HG02571 (cell line): ENCODE data around the gene XKR3.
"Not testable (repeated sequence)": the region's sequence is repeated elsewhere in the genome, so short reads cannot be mapped to it uniquely, and the experiment has no call there.

Source experiments
- ATAC-seq: cut with Tn5 transposase; IDR thresholded peaks from one replicate; pipeline ENCODE4 v1.9.1; 2021; ENCODE audit warnings: mild to moderate bottlenecking, moderate library complexity; ENCODE audit not compliant: unreplicated experiment

XKR3 gene

GRCh38 chr22:16824716-16825687 lies at the start of gene XKR3:
XKR3 (minus strand) TSS chr22:16825411; CDS start chr22:16808073, 17,338 bp downstream.
- ATAC-seq: no peak

DNA sequence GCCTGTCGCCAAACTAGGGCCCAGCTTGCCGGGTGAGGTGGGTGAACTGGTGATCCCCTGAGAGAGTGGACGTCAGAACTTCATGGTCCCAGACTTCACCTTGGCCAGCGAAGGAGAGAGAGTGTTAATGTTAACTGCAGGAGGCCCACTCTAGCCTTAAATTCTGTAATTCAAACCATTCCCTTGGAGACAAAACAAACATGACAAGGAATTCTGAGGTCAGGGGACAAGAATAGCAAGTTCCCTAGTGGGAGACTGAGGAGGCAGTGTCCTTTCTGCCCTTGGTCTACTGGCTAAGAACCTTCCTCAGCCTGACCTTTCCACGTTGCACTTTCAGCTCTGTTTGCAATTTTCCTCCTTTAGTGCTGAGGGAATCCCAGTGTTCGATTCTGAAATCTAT lies 44.4 kb upstream of the XKR3 start:
- not testable (repeated sequence) for ATAC-seq

DNA sequence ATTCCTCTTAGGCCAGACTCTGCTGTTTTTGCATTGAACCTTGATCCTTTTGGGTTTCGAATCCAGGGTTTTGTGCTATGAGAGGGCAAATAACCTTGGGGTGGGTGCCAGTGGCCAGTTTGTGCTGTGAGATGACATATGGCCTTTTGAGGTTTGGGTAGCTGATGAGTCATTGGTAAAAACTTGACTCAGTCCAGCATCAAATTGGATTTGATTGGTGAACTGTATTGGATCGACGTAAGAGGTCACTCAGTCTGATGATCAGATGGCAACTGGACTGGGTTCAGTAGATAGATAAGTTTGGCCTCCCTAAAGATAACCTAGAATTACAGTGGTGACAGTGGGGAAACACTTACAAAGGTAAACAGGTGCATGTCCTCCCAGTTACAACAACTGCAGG lies 41.0 kb upstream of the XKR3 start:
- no peak for ATAC-seq

GRCh38 chr22:16856851-16857250 lies 31.6 kb upstream of the XKR3 start:
- not testable (repeated sequence) for ATAC-seq

DNA sequence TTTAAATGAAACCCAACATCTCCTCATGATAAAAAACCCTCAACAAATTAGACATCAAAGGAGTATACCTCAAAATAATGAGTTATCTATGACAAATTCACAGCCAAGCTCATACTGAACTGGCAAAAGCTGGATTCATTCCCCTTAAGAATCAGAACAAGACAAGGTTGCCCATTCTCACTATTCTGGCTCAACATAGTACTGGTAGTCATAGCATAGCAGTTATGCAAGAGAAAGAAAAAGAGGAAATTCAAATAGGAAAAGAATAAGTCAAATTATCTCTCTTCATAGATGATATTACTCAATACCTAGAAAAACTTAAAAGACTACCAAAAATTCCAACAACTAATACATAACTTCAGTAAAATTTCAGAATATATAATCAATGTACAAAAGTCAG lies 29.4 kb upstream of the XKR3 start:
- no peak for ATAC-seq

- ATAC-seq: not testable (repeated sequence)
Measured at GRCh38 chr22:16851268-16851996, 26.2 kb upstream of the XKR3 start.

- ATAC-seq: no peak
Measured at GRCh38 chr22:16847271-16847670, 22.1 kb upstream of the XKR3 start.

GRCh38 chr22:16845881-16846280 lies 20.7 kb upstream of the XKR3 start:
- ATAC-seq: no peak

- no peak for ATAC-seq
Measured at GRCh38 chr22:16845465-16845864, 20.3 kb upstream of the XKR3 start.

GRCh38 chr22:16844529-16844928 lies 19.3 kb upstream of the XKR3 start:
- no peak for ATAC-seq

GRCh38 chr22:16838073-16838472 lies 12.9 kb upstream of the XKR3 start:
- ATAC-seq: no peak

- ATAC-seq: no peak
Measured at GRCh38 chr22:16834971-16835370, 9.8 kb upstream of the XKR3 start.

- ATAC-seq: no peak
Measured at GRCh38 chr22:16831257-16831656, 6.0 kb upstream of the XKR3 start.

- no peak for ATAC-seq
Measured at GRCh38 chr22:16829985-16830384, 4.8 kb upstream of the XKR3 start.

- no peak for ATAC-seq
Measured at GRCh38 chr22:16828876-16829275, 3.7 kb upstream of the XKR3 start.

DNA sequence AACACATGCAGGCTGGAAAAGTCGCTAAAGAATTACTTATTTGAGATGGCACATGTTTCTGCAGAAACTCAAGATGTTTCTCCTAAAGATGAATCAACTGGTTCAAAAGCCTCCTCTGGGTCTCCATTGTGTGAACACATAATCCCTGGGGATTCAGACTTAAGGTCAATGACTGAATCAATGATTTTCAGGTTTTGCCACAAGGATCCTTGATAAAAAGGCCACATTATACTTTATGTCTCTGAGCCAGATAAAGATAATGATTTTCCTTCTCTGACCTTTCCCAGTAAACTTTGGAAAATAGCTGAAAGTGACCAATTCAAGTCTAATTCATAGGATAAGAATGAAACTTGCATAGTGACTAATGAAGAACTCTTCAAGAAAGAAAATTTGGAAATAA lies 2.3 kb upstream of the XKR3 start:
- ATAC-seq: no peak

GRCh38 chr22:16819249-16819648 lies 6.0 kb downstream of the XKR3 start:
- no peak for ATAC-seq

DNA sequence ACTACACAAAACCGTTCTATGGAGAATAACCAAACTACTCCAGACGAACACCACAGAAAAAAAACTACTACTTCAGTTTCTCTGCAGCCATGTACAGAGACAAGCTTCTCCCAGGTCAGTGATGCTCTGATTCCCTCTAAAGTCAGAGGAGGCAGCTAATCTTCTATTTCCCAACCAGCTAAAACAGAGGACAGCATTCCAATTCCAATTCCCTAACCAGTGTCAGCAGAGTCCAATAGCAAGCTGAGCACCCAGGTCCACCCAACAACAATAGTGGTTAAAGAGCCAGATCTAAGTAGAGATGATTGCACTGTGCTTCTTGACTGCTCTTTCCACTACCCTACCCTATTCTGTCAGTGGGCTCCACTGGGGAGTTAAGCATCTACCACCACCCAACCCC lies 6.7 kb downstream of the XKR3 start:
- ATAC-seq: no peak

GRCh38 chr22:16815073-16815472 lies 10.1 kb downstream of the XKR3 start:
- no peak for ATAC-seq

- ATAC-seq: no peak
Measured at GRCh38 chr22:16810188-16810802, 14.9 kb downstream of the XKR3 start.

- ATAC-seq: no peak
Measured at GRCh38 chr22:16808744-16809143, 16.5 kb downstream of the XKR3 start.

DNA sequence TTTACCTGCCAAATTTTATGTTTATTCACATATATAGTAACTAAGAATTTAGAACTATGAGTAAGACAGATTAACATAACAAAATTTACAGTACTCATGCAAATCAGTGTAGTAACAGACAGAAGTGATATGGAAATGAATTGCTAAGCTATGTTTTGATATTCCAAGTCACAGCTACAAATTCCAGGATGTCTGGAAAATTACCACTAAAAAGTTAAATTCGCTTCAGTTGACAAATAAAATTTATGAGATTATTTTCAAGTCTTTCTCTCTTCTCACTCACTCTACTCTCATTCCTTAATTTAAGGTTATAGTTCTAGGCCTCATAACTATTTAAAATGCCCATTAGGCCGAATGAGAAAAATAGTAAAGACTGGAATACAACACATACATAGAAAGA lies 18.1 kb downstream of the XKR3 start:
- ATAC-seq: no peak
